Activated T-cell treated with anti-CD3 and anti-CD28 coated beads for 1 hour (primary cell): ENCODE measurements around the gene LGR6.

Experiments
- DNase-seq: peaks from one replicate; pipeline ENCODE4 v3.0.0-alpha.2; 2020; ENCODE audit warnings: low read depth

Gene LGR6

GRCh38 chr1:202288177-202288576 lies 94.6 kb downstream of the LGR6 start:
- DNase-seq = no peak

DNA sequence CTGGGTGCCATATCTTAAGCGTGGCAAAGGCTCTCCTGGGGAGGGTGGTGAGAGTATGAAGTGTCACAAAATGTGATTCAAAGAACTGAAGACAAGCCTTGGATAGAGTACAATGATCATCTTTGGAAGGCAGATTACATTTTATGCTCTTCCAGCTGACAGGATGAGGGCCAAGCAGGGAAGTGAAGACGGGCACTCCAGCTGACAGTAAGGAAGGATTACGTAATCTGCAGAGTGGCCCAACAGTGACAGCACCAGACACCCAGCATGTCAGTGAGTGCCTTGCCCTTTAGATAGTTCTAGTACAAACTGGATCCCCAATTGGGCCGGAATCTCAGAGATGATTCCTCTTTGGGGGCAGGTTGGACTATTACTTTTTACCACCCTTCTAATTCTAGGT lies 95.4 kb downstream of the LGR6 start:
- DNase-seq = no peak

DNA sequence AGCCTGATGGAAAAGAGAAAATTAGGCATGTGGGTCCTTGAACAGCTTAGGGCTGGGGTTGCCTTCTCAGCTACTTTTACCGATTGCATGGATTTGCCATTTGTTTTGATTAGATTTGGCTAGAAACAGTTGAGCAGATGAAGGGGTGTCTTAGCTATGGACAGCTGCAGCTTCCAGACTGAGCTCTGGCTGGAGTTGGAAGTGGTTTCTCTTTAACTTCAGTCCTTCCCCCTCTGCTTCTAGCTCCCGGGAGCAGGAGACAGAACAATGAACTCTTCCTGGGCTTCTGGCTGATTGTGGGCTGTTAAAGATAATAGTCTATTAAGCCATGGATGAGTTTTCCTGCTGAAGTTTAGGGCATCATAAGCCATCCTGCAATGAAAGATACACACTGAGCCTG lies 97.4 kb downstream of the LGR6 start:
- DNase-seq = no peak

DNA sequence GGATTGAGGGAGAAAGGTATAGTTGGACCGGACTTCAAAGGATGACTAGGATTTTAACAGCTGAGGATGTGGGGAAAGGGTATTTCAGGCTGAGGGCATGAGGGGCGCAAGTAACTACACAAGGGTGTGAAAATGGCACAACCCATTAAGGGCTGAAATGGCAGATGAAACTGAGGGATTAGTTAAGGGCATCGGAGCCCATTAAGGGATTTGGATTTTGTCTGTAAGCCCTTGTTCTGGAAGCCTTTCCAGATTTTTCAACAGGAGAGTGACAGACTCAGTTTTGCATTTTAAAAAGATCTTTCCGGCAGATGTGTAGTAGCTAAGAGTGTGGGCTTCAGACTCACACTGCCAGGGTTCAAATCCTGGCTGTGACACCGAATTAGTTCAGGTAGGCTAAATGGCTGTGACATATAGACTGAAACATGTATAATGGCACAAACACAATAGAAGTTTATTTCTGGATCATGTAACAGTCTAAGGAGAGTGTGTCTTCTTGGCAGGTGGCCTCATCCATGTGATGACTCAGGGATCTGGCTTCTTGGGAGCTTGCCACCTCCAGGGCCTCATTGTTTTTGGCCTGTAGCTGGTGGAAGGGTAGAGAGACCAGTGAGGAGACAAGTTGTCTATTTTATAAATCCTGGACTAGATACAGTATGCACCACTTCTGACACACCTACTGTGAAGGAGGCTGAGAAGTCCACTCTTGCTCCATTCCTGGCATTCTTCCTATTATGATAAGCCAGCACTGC lies 98.5 kb downstream of the LGR6 start:
- no peak for DNase-seq

GRCh38 chr1:202292773-202293172 lies 99.2 kb downstream of the LGR6 start:
- no peak for DNase-seq

DNA sequence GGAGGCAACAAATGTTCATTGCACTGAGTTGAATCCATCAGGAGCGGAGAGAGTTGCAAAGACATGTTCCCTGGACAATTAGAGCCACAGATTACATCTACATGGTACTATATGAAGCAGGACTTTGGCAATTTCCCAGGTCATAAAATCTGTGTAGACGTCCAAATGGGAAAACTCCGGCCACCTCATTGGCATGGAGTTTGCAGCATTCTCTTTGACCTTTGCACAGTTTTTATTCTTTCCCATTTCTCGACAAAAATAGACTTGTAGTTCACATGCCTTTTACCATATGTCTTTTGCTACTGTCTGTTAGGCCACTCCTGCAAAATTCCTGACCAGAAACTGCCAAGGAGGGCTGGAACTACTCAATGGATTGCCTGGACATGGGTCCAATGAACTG lies 100.0 kb downstream of the LGR6 start:
- no peak for DNase-seq

GRCh38 chr1:202302166-202302565 lies 108.6 kb downstream of the LGR6 start:
- no peak for DNase-seq

- no peak for DNase-seq
Observed at GRCh38 chr1:202304375-202304774, 110.8 kb downstream of the LGR6 start.

DNA sequence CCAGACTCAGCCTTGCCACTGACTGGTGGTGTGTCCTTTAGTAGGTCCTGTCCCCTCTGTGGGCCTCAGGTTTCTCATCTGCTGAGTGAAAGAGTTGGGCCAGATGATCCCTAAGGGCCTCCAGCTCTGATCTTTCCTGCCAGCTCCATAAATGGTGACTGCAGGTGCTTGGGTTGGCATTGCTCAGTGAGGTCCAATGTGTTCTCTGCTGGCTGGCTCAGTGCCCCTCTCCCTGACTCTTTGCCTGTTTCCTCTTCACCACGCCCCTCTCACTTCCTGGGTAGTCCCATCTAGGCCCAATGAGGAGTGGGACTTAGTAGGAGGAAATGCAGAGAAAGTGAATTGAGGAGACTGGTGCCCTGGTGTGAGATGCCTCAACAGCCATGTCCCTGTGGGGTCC lies 111.6 kb downstream of the LGR6 start:
- DNase-seq = no peak

DNA sequence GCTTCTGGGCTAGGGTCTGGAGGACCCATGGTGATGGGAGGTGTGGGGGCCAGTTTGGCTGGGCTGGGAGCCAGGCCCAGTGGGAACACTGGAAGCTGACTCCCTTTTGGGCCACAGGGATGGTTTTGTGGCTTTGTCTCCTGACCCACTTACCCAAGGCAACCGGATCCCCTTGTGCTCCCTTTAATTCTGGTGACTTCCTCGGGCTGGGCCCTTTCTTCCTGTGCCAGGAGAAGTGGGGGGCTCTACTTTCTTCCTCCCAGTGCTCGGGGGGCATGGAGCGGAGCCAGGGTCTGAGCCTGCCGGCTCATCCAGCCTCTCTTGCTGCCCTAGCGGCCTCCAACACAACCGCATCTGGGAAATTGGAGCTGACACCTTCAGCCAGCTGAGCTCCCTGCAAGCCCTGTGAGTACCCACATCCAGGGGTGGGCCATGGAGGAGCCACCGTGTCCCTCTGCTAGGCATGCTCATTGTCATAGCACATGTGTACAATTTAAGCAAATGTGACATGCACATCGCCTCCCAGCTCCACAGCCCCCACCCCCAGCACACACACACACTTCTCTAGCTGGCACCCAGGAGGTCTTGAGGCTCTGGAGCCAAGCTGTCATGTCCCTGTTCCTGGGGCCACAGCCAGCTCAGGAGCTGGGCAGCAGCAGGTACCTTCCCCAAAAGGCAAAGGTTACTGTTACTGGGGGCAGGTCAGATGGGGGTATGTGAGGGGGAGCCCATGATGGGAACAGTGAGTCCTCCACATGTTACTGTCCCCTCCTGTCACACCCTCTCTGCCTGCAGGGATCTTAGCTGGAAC lies 113.1 kb downstream of the LGR6 start:
- DNase-seq = no peak

DNA sequence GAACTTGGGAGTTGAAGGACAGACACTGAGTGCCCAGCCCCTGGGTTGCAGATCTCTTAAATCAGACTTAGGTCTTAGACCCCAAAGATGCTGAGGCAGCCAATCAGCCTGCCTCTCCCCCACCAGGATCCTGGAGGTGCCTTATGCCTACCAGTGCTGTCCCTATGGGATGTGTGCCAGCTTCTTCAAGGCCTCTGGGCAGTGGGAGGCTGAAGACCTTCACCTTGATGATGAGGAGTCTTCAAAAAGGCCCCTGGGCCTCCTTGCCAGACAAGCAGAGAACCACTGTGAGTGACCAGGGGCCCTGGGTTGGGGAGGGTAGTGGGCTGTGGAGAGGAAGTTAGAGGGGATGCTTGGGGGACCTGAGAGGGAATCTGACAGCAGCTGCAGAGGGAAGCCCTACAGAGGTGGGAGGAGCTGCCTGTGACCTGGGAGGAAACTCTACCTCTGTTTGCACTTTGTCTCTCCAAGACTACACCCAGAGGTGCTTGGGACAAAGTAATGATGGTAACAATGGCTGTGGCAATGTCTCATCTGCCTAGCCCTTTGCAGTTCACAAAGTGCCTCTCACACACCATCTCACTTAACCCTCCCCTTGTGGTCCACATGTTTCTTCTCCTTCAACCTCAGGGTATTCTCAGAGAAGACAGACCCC lies 116.6 kb downstream of the LGR6 start:
- DNase-seq = no peak

DNA sequence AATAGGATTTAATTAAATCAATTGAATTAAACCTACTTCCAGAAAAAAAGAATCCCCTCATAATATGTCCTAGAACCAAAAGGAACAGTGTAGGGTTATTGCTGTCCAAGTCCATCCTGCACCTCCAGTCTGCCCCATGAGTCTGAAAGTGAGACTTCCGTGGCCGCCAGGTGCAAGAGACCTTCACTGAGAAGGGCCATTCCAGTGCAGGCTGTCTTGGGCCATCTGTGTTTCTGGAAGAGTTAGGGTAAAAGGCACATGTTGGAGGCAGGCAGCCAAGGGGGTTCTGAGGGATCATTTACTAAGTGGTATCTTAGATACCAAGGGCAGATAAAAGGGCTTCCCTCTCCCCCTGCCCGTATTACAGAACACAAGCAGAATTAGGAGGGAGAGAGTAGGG lies 117.1 kb downstream of the LGR6 start:
- no peak for DNase-seq

GRCh38 chr1:202311875-202312635 lies 118.5 kb downstream of the LGR6 start:
- no peak for DNase-seq

- DNase-seq = peak; percentile 65
Observed at GRCh38 chr1:202315576-202316168, 122.1 kb downstream of the LGR6 start.

DNA sequence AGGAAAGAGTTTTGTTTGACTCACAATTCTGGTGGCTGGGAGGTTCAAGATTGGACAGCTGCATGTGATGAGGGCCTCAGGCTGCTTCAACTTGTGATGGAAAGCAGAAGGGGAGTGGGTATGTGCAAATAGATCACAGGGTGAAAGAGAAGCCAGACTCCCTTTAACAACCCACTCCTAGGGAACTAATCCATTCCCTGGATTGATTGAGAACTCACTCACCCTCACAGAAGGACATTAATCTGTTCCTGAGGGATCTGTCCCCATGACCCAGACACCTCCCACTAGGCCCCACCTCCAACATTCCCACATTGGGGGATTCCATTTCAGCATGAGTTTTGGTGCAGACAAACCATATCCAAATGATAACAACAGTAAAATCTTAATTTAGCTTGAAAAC lies 122.6 kb downstream of the LGR6 start:
- DNase-seq = no peak

DNA sequence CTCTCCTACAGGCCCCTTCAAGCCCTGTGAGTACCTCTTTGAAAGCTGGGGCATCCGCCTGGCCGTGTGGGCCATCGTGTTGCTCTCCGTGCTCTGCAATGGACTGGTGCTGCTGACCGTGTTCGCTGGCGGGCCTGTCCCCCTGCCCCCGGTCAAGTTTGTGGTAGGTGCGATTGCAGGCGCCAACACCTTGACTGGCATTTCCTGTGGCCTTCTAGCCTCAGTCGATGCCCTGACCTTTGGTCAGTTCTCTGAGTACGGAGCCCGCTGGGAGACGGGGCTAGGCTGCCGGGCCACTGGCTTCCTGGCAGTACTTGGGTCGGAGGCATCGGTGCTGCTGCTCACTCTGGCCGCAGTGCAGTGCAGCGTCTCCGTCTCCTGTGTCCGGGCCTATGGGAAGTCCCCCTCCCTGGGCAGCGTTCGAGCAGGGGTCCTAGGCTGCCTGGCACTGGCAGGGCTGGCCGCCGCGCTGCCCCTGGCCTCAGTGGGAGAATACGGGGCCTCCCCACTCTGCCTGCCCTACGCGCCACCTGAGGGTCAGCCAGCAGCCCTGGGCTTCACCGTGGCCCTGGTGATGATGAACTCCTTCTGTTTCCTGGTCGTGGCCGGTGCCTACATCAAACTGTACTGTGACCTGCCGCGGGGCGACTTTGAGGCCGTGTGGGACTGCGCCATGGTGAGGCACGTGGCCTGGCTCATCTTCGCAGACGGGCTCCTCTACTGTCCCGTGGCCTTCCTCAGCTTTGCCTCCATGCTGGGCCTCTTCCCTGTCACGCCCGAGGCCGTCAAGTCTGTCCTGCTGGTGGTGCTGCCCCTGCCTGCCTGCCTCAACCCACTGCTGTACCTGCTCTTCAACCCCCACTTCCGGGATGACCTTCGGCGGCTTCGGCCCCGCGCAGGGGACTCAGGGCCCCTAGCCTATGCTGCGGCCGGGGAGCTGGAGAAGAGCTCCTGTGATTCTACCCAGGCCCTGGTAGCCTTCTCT lies 124.6 kb downstream of the LGR6 start:
- no peak for DNase-seq

DNA sequence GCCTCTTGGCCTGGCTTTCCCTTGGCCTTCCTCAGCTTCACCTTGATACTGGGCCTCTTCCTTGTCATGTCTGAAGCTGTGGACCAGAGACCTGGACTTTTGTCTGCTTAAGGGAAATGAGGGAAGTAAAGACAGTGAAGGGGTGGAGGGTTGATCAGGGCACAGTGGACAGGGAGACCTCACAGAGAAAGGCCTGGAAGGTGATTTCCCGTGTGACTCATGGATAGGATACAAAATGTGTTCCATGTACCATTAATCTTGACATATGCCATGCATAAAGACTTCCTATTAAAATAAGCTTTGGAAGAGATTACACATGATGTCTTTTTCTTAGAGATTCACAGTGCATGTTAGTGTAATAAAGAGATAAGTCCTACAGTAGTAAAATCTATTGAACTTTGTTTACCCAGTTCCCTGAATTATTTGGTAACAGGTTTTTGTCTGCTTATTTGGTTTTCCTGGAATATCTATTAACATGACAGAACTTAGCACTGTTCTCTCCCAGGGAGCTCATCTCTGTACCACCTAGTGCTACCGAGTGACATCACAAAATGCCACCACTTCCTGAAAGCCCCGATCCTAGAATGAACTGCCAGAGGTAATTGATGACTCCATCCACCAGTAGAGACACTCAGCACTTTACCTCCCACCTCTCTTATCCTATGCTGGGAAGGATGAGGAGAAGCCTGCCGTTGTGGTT lies 125.9 kb downstream of the LGR6 start:
- no peak for DNase-seq

- DNase-seq = no peak
Observed at GRCh38 chr1:202320081-202320405, 126.4 kb downstream of the LGR6 start.

DNA sequence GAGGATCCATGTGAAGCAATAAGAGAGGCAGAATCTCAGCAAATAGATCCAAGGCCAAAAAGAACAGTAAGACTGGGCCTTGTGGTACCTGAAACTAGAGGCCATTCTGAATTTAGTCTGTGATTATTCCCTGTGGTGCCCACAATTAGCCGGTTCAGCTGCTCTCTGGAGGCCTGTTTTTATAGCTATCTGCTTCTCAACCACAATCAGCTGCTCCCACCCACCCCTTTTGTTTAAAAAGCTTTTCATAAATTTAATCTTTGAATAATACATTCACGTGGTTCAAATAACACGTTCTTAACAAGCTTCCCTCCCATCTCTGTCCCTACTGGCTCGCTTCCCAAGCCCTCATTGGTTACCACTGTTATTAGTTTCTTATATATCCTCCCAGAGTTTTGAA lies 130.1 kb downstream of the LGR6 start:
- no peak for DNase-seq

DNA sequence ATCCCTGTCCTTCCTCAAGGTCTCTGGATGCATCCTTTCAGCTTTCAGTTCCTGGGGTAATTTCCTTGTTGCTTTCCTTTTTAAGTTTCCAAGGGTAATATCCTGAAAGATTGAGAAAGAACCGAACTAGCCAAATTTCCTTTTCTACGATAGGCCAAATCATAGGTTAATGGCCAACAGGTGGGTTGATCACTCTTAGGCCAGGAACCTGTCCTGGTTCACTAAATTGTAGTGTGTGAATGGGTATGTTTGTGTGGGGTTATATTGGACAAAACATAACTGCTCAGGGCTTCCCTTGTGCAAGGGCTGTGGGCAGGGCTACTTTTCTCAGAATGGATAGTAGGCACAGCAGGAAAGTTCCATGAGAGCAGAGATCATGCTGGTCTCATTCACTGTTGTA lies 131.0 kb downstream of the LGR6 start:
- DNase-seq = no peak
